Measurements from ENCODE around the gene FTO. TPM values are rescaled to one million over a fixed set of nuclear protein-coding genes. Genes with fewer than 3 reads are reported as not detected.

The FTO gene
- total and polyA plus RNA-seq, 2 of the 8 experiments (the other 6 are each of a cell fraction or from before 2014, with no cell fraction given): 34.5 to 59.8 TPM

- Histone ChIP-seq H2BK12ac (ENCODE audit: low read depth, low read length) (no peak overlapping the region), H3K23ac (ENCODE audit: insufficient read length) (no peak overlapping the region), H4K8ac (ENCODE audit: extremely low read depth, insufficient read depth, low read length) (no peak overlapping the region), H3K14ac (ENCODE audit: insufficient read length) (no peak overlapping the region), H3K4me1 (replicated peaks in 1 of 4; ENCODE audit: control insufficient read depth in 3 of 4, insufficient read depth in 4 of 4, low read length in 3 of 4) (no peaks in the 10 kb centered on the region), H3K36me3 (ENCODE audit: control insufficient read depth in 2 of 4, insufficient read depth in 4 of 4, low read length in 3 of 4) (no peaks in the 10 kb centered on the region), H3K18ac (ENCODE audit: extremely low read depth, low read length) (no peak overlapping the region), H4K5ac (ENCODE audit: insufficient read length, low read depth, low read length) (no peak overlapping the region), H2BK15ac (ENCODE audit: low read length) (no peak overlapping the region), H4K91ac (replicated peaks; ENCODE audit: insufficient read length, low read length) (no peak overlapping the region), H2AK5ac (ENCODE audit: low read depth, low read length) (no peak overlapping the region), H2AFZ (ENCODE audit: low read length) (no peak overlapping the region), H3K4me2 (ENCODE audit: insufficient read depth in 1 of 2, low read depth in 2 of 2, low read length in 2 of 2) (no peak overlapping the region), H3K79me2 (ENCODE audit: control insufficient read depth in 1 of 2, insufficient read depth in 2 of 2, low read length in 2 of 2) (no peaks in the 10 kb centered on the region), H3K27ac (ENCODE audit: low read depth, low read length) (no peak overlapping the region), H2BK5ac (ENCODE audit: low read depth, low read length) (no peak overlapping the region), H4K20me1 (replicated peaks in 1 of 2; ENCODE audit: control insufficient read depth in 1 of 2, insufficient read depth in 2 of 2, low read length in 2 of 2) (no peaks in the 10 kb centered on the region), H3K79me1 (ENCODE audit: low read depth, low read length) (no peaks in the 10 kb centered on the region), H2BK20ac (ENCODE audit: low read length) (no peak overlapping the region), H3K56ac (replicated peaks; ENCODE audit: insufficient read length, low read depth, low read length) (no peak overlapping the region), H3K4ac (replicated peaks; ENCODE audit: insufficient read length, low read depth, low read length) (no peak overlapping the region), H3K9ac (replicated peaks in 1 of 4; ENCODE audit: extremely low read depth in 1 of 4, low read depth in 3 of 4, low read length in 3 of 4) (no peak overlapping the region), H2BK120ac (replicated peaks; ENCODE audit: low read depth, low read length) (no peak overlapping the region), H3K4me3 (ENCODE audit: extremely low read depth in 1 of 4, insufficient read depth in 2 of 4, low read depth in 3 of 4, low read length in 4 of 4) (no peak overlapping the region), H3K23me2 (ENCODE audit: low read depth, low read length) (no peaks in the 10 kb centered on the region), H3K27me3 (replicated peaks in 1 of 4; ENCODE audit: control insufficient read depth in 3 of 4, extremely low read depth in 1 of 4, insufficient read depth in 3 of 4, low read length in 3 of 4) (0 out of 7 replicates have a peak, but pooled peaks cover 0 to 3% (median 0%) of the 10 kb centered on the region in 4 experiments), H3K9me3 (ENCODE audit: insufficient read depth in 2 of 2, low read depth in 1 of 2, low read length in 1 of 2) (0 out of 4 replicates have a peak, but pooled peaks cover 0 to 3% of the 10 kb centered on the region in 2 experiments)
- CTCF ChIA-PET (ENCODE audit: partially characterized antibody): interaction anchor here (0.6 kb wide), 1 partner anchor 131 kb away, joined by 4 read pairs; no protein-coding TSS in a partner anchor
- FAIRE-seq: no peak
- DNase-seq (ENCODE audit: low read depth in 1 of 2, low spot score in 2 of 2): no peak
- WGBS, 2 experiments (ENCODE audit: extremely low coverage in 1 of 2, insufficient coverage in 1 of 2, insufficient read length in 1 of 2, insufficient replicate concordance in 2 of 2, low coverage in 1 of 2, low lambda C conversion rate in 2 of 2, missing lambda C conversion rate in 1 of 2): 80% methylated on average over 4 of the region's 4 CpGs; no CpG with 5 or more reads in 1 of the 2 experiments
- POLR2A ChIA-PET (ENCODE audit: partially characterized antibody): no interaction called here
- TF ChIP-seq HDAC2 (IDR thresholded peaks at IDR 0.05; ENCODE audit: borderline replicate concordance in 1 of 2, low read depth in 2 of 2, low read length in 2 of 2) (no peak), SUZ12 (IDR thresholded peaks at IDR 0.05; ENCODE audit: low read length) (no peak), JUN (IDR thresholded peaks at IDR 0.05; ENCODE audit: low read depth, low read length) (no peak), SP1 (IDR thresholded peaks at IDR 0.05; ENCODE audit: low read depth, low read length) (no peak)
These were observed 441.9 kb downstream of the FTO start for GRCh38 chr16:54145881-54146280.

All from H1 (cell line).